ENCODE measurements around the gene FGF14. TPM values are rescaled to one million over a fixed set of nuclear protein-coding genes. Genes with fewer than 3 reads are reported as not detected.

The FGF14 gene
- total and polyA plus RNA-seq, 2 donors (not counting 3 experiments of a cell fraction or from before 2014, with no cell fraction given): not detected

- POLR2A ChIA-PET: no interaction called here
- BruUV-seq (replicated peaks): no TSS peak
Observed at GRCh38 chr13:102207680-102208342, 194.0 kb downstream of the FGF14 start.

More at GRCh38 chr13:102207680-102208342, 194.0 kb downstream of the FGF14 start:
- H2AFZ ChIP-seq (ENCODE audit: low read depth, low read length): no peak overlapping the region
- H3K9ac ChIP-seq (replicated peaks; ENCODE audit: extremely low read depth, insufficient read depth, low read length): no peak overlapping the region
- H3K9me3 ChIP-seq (replicated peaks; ENCODE audit: control insufficient read depth, insufficient read depth, low read length): no peaks in the 10 kb centered on the region
- H3K79me2 ChIP-seq (ENCODE audit: control insufficient read depth, insufficient read depth, low read length): no peaks in the 10 kb centered on the region
- dilution Hi-C loops (cut with MboI; ENCODE audit: extremely low pct_ligation_motif_present, low sequenced_read_pairs): no loop called here
- H3K36me3 ChIP-seq (ENCODE audit: control insufficient read depth in 2 of 2, extremely low read depth in 1 of 2, insufficient read depth in 2 of 2, low read length in 2 of 2): no peaks in the 10 kb centered on the region
- H3K27me3 ChIP-seq (ENCODE audit: control insufficient read depth in 2 of 2, insufficient read depth in 2 of 2, low read length in 2 of 2): peaks cover 0 to 2% of the 10 kb centered on the region in 2 experiments
- TF ChIP-seq POLR2A (IDR thresholded peaks at IDR 0.05; ENCODE audit: low read depth, low read length) (no peak), MYC (IDR thresholded peaks at IDR 0.05; ENCODE audit: low read depth, low read length) (no peak), CTCF (IDR thresholded peaks at IDR 0.05; ENCODE audit: extremely low read depth in 1 of 2, insufficient read depth in 1 of 2, low read depth in 1 of 2, low read length in 2 of 2) (no peak), POLR2AphosphoS5 (IDR thresholded peaks at IDR 0.05; ENCODE audit: insufficient read depth, low read depth, low read length) (no peak), MAX (IDR thresholded peaks at IDR 0.05; ENCODE audit: insufficient read depth, insufficient read length) (no peak), GATA2 (IDR thresholded peaks at IDR 0.05; ENCODE audit: insufficient read depth, insufficient read length, low read depth, low read length) (no peak), EZH2 (IDR thresholded peaks at IDR 0.05; ENCODE audit: borderline replicate concordance, low read depth, low read length, severe bottlenecking) (no peak), FOS (IDR thresholded peaks at IDR 0.05; ENCODE audit: borderline replicate concordance, insufficient read depth, low read length) (no peak), JUN (IDR thresholded peaks at IDR 0.05; ENCODE audit: borderline replicate concordance, insufficient read depth, insufficient read length, low read depth) (no peak)
- H3K4me3 ChIP-seq (replicated peaks in 1 of 3; ENCODE audit: insufficient read depth in 1 of 3, low read depth in 1 of 3, low read length in 3 of 3): no peak overlapping the region
- no peak overlapping the region for H3K4me2 ChIP-seq (ENCODE audit: insufficient read depth, low read length)
- no peak for DNase-seq (ENCODE audit: low read depth, low spot score)
- H3K4me1 ChIP-seq (ENCODE audit: control insufficient read depth, extremely low read depth, insufficient read depth, low read length): no peaks in the 10 kb centered on the region
- H3K27ac ChIP-seq (ENCODE audit: insufficient read depth, low read depth, low read length): no peak overlapping the region
- intact Hi-C loops (cut with micrococcal nuclease): no loop called here
- no peaks in the 10 kb centered on the region for H3K9me1 ChIP-seq (replicated peaks; ENCODE audit: control insufficient read depth, extremely low read depth, insufficient read depth, low read length)
- no peak for FAIRE-seq
- no peaks in the 10 kb centered on the region for H4K20me1 ChIP-seq (replicated peaks; ENCODE audit: control insufficient read depth, extremely low read depth, insufficient read depth, low read length)
- CTCF ChIA-PET: interaction anchor here (1.4 kb wide), 1 partner anchor 12 kb away, joined by 4 read pairs; no protein-coding TSS in a partner anchor
